Measurements from ENCODE around the gene SPPL2C. TPM values are rescaled to one million over a fixed set of nuclear protein-coding genes. Genes with fewer than 3 reads are reported as not detected.
A peak's percentile ranks its signal among the peaks of the same experiment; 100 is the strongest.

Gene SPPL2C
- total RNA-seq, 1 donor from 2014 or later: not detected

GRCh38 chr17:45873728-45874127, 29.0 kb downstream of the SPPL2C start:
- no peak for DNase-seq (ENCODE audit: low read depth)

- DNase-seq (ENCODE audit: low read depth): no peak
These were observed 29.5 kb downstream of the SPPL2C start for GRCh38 chr17:45874151-45874550.

GRCh38 chr17:45876539-45876938, 31.9 kb downstream of the SPPL2C start:
- DNase-seq (ENCODE audit: low read depth): peak; percentile 40

- no peak for DNase-seq (ENCODE audit: low read depth)
These were observed 32.8 kb downstream of the SPPL2C start for GRCh38 chr17:45877467-45877866.

GRCh38 chr17:45883063-45883462, 38.4 kb downstream of the SPPL2C start:
- DNase-seq (ENCODE audit: low read depth): no peak

- no peak for DNase-seq (ENCODE audit: low read depth)
These were observed 42.2 kb downstream of the SPPL2C start for GRCh38 chr17:45886852-45887251.

- DNase-seq (ENCODE audit: low read depth): no peak
These were observed 43.7 kb downstream of the SPPL2C start for GRCh38 chr17:45888392-45888791.

- no peak for DNase-seq (ENCODE audit: low read depth)
These were observed 44.9 kb downstream of the SPPL2C start for GRCh38 chr17:45889579-45889978.

- DNase-seq (ENCODE audit: low read depth): no peak
These were observed 49.0 kb downstream of the SPPL2C start for GRCh38 chr17:45893725-45894021.

- DNase-seq (ENCODE audit: low read depth): peak; percentile 63
These were observed 49.5 kb downstream of the SPPL2C start, which contains the start of gene MAPT for GRCh38 chr17:45894022-45894784. TSS of gene MAPT (plus strand) at chr17:45894554. CDS start at chr17:45962338, 67,784 bp downstream.

GRCh38 chr17:45895304-45895968, 50.8 kb downstream of the SPPL2C start:
- DNase-seq (ENCODE audit: low read depth): no peak

GRCh38 chr17:45895969-45896785, 51.5 kb downstream of the SPPL2C start:
- DNase-seq (ENCODE audit: low read depth): no peak

Other genes starting within 250 kb of the SPPL2C start
- gene CRHR1, start 60.6 kb upstream of the SPPL2C start, total RNA-seq: 0.36 TPM in 1 of 2 replicates, not detected in the other
- 0.05 TPM in 2 replicates for gene MAPT, start 49.7 kb downstream of the SPPL2C start, total RNA-seq
- not detected in 2 replicates for gene STH, start 154.4 kb downstream of the SPPL2C start, total RNA-seq

All from myocyte (in vitro differentiated cells).